Cardiac septum (tissue), 1 donor: ENCODE results near the gene TBC1D25. TPM values are rescaled to one million over a fixed set of nuclear protein-coding genes. Genes with fewer than 3 reads are reported as not detected.
"Not testable (repeated sequence)": the region's sequence is repeated elsewhere in the genome, so short reads cannot be mapped to it uniquely, and the experiment has no call there.

Experiments
- DNase-seq: peaks from one replicate; pipeline ENCODE4 v3.0.0-alpha.2; 2020; ENCODE audit warnings: low spot score
- intact Hi-C: fragments of 100-400 bp; cut with DNase I; formaldehyde crosslinking; loops from one replicate; pipeline ENCODE4 v1.14.0; 2022
- total RNA-seq: library from RNA; stranded (reverse); fragmentation: NEBNext Ultra II Directional; extraction: Animal tissue kit (Norgen Biotek cat#: 25700); gene quantifications from one replicate; pipeline ENCODE4 v1.2.1, GENCODE V29; 2021
- donor health status: DM: no; HTN: no; CAD: no.

The TBC1D25 gene
- total RNA-seq, 1 donor from 2014 or later, result 16.5 TPM

DNA sequence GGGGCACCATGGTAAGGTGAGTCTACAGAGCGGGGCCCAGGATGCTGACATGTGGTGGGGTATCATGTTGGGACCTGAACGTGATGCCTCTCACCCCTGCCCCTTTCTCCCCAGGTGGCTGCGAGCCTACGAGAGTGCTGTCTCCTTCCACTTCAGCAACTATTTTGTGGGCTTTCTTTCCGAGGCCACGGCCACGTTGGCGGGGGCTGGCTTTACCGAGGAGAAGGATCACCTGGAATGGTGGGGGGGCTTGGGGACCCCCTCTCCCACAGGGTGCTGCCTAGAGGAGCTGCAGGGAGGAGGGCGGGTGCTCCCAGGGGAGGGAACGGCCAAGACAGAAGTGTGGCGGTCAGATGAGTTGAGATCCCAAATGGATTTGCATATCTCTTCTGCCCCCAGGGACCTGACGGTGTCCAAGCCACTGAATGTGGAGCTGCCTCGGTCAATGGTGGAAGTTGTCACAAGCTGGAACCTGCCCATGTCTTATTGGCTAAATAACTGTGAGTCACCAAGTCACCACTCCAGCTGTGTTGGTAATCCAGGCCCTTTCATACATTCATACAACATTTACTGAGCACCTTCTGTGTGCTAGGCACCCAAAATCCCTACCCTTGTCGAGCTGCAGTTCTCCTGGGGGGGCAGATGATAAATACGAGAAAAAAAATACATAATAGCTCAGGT is 25.2 kb upstream of the TBC1D25 start:
- intact Hi-C loops, result no loop called here
- DNase-seq, result no peak

GRCh38 chrX:48514868-48515460 is 24.6 kb upstream of the TBC1D25 start:
- intact Hi-C loops, result no loop called here
- DNase-seq, result no peak

DNA sequence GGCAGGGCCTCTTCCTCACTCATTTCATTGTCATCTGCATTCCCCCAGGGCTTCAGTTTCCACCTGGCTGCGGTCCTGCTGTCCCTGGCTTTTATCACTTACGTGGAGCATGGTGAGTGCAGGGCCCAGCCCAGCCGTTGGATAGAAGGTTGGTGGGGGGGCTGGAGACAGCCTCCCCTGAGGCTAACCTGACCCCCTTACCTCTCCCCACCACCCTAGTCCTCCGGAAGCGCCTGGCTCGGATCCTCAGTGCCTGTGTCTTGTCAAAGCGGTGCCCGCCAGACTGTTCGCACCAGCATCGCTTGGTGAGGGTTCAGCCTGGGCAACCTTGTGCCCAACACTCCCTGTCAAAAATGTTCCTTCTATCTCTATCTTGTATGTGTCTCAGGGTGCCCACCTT is 23.7 kb upstream of the TBC1D25 start:
- intact Hi-C loops, result no loop called here
- no peak for DNase-seq

- intact Hi-C loops, result no loop called here
- no peak for DNase-seq
These were observed 23.2 kb upstream of the TBC1D25 start for GRCh38 chrX:48516285-48516684.

DNA sequence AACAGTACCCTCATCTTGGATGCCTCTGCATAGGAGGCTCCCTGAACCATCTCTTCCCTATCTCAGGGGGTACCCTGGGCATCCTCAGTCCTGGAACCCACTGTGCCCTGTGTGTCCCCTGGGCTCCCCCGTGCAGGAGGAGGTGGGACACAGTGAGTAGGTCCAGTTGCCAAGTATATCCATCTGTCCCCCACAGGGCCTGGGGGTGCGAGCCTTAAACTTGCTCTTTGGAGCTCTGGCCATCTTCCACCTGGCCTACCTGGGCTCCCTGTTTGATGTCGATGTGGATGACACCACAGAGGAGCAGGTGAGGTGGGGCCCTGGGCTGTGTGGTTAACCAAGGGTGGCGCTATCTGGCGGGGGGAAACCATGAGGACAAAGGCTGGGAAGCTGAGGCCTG is 22.5 kb upstream of the TBC1D25 start:
- intact Hi-C loops, result no loop called here
- no peak for DNase-seq

GRCh38 chrX:48519481-48519880 is 20.0 kb upstream of the TBC1D25 start:
- DNase-seq, intact Hi-C loops: not testable (repeated sequence)

DNA sequence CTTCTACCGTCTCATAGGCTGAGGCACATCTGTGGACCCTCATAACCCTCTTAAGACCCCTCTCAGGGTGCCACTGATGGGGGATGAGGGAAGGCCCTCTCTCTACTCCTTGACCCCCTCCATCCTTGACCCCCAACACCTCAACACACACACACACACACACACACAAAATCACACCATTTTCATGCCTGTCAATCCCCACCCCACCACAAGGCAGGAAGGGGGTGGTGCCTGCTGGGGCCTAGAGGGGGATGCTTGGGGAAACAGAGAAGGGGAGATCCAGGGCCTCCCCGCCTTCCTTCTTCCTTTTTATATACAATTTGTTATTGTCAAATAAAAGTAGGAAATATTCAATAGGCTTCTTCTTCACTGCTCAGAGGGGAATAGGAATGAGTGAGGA is 19.1 kb upstream of the TBC1D25 start:
- DNase-seq, result no peak
- intact Hi-C loops, result no loop called here

GRCh38 chrX:48520976-48521352 is 18.6 kb upstream of the TBC1D25 start:
- intact Hi-C loops, result no loop called here
- no peak for DNase-seq

- peak; percentile 93 for DNase-seq
- intact Hi-C loops, result no loop called here
These were observed 17.9 kb upstream of the TBC1D25 start, which contains the start of gene EBP for GRCh38 chrX:48521353-48522243. TSS of gene EBP (plus strand) at chrX:48521808. CDS start at chrX:48523772, 1,964 bp downstream.

DNA sequence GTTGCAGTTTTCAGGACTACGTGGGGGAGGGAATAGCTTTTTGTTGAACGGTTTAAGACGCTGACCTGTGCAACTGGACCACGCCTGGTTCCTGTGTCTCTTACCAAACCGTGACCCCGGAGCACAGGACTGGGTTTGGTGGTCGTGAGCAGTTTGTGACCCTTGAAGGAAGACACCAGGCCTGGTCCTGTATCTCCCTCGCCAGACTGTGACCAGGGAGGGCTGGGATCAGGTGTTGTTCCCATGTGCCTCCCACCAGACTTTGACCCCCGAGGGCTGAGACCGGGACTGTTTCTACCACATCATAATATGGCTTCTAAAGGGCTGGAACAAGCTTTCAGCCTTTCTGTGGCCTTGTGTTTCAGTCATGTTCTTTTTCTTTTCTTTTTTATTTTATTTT is 17.2 kb upstream of the TBC1D25 start:
- intact Hi-C loops, result no loop called here
- no peak for DNase-seq

DNA sequence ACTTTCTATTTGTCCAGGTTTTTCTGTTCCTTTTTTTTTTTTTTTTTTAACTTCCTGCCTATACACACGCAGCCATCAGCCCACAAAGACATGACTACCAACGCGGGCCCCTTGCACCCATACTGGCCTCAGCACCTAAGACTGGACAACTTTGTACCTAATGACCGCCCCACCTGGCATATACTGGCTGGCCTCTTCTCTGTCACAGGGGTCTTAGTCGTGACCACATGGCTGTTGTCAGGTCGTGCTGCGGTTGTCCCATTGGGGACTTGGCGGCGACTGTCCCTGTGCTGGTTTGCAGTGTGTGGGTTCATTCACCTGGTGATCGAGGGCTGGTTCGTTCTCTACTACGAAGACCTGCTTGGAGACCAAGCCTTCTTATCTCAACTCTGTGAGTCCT is 15.8 kb upstream of the TBC1D25 start:
- intact Hi-C loops, result no loop called here

GRCh38 chrX:48525853-48526252 is 13.7 kb upstream of the TBC1D25 start:
- intact Hi-C loops, DNase-seq: not testable (repeated sequence)

More for the DNA sequence above, 15.8 kb upstream of the TBC1D25 start:
- DNase-seq, result no peak

DNA sequence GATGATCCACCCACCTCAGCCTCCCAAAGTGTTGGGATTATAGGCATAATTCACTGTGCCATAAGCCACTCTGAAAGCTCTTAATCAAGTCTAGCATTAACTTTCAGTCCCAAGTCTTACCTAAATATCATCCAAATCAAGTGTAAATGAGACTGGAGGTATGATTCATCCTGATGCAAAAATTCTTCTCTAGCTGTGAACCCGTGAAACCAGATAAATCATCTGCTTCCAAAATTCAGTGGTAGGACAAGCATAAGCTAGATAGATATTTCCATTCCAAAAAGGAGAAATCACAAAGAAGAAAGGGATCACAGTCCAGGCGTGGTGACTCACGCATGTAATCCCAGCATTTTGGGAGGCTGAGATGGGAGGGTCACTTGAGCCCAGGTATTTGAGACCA is 8.8 kb upstream of the TBC1D25 start:
- no peak for DNase-seq
- intact Hi-C loops, result no loop called here

DNA sequence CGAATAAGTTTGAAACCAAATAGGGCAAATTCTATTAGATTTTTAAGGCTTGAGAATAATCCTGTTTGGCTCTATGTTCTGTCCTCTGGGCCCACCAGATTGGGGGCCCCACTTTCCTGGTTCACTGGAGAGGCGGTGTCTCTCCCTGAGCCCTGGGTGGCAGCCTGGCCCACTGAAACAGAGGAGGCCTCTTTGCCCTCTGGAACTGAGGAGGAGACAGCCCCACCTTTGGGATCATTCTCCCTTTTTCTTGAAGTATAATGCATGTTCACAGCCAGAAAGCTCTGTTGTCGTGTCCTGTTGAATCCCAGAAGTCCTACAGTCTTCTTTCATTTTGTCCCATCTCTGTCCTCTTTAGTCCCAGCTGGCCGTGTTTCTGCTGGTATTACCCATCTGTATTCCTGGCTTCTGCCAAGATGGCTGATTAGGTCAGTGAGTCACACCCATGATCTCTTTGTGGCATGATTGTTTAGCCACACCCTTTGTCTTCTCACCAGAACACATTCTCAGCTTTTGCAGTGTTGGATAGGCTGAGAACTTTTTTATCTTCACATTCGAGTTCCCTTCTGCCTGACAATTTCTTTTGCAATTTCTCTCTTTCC is 8.1 kb upstream of the TBC1D25 start:
- no peak for DNase-seq
- intact Hi-C loops, result no loop called here

DNA sequence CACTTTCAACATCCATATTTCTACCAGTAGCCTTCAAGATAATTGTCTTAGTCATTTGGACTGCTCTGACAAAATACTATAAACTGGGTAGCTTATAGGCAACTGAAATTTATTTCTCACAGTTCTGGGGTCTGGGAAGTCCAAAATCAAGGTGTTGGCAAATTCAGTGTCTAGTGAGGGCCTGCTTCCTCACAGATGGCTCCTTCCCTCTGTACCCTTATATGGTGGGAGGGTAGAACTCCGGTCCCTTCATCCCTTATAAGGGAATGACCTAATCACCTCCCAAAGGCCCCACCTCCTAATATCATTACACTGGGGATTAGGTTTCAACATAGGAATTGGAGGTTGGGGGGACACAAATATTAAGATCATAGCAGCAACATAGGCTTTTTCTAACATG is 7.4 kb upstream of the TBC1D25 start:
- intact Hi-C loops, result no loop called here
- no peak for DNase-seq

- intact Hi-C loops, result no loop called here
- no peak for DNase-seq
These were observed 6.3 kb upstream of the TBC1D25 start for GRCh38 chrX:48533165-48533564.

DNA sequence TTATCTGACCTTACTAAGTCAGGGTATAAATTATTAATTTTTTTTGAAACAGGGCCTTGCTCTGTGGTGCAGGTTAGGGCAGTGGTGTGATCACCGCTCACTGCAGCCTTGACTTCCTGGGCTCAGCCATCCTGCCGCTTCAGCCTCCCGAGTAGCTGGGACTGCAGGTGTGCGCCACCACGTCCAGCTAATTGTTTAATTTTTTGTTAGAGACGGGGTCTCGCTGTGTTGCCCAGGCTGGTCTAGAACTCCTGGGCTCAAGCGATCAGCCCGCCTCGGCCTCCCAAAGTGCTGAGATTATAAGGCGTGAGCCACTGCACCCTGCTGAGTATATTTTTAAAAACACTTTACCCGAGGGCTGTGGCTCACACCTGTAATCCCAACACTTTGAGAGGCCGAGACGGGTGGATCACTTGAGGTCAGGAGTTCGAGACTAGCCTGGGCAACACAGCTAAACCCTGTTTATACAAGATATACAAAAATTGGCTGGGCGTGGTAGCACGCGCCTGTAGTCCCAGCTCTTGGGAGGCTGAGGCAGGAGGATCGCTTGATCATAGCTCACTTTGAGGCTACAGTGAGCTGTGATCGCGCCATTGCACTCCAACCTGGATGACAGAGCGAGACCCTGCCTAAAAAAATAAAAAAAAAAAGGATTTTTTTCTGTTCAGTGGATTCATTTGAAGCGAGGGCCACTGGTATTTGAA is 721 bp upstream of the TBC1D25 start:
- intact Hi-C loops, result no loop called here
- no peak for DNase-seq

GRCh38 chrX:48540028-48540375 is 488 bp downstream of the TBC1D25 start:
- no peak for DNase-seq
- intact Hi-C loops, result no loop called here

DNA sequence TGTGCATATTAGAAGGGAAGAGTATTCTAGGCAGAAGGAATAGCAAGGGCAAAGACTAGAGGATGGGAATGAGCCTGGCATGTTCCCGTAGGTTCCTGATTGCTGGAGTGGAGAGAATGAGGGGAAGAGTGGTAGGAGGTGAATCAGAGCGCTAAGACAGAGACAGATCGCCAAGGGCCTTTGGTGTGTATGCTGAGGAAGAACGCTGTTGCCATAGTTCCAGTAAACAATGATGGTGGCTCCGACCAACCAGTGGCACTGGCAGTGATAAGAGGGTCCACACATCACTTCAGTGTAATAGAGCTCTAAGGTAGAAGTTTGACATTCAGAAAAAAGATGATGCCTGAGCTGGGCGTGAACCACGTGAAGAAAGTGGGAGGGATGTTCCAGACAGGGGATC is 966 bp downstream of the TBC1D25 start:
- intact Hi-C loops, result no loop called here
- DNase-seq, result no peak
